Neural cell (in vitro differentiated cells): ENCODE measurements around the gene SDF2L1.

ENCODE experiments used
- MXI1 ChIP-seq: fragments of 450-650 bp; conservative IDR thresholded peaks from 2 replicates; pipeline ENCODE4 v1.6.1; 2014; ENCODE audit warnings: antibody characterized with exemption, mild to moderate bottlenecking; ENCODE audit not compliant: poor library complexity, severe bottlenecking
- POLR2AphosphoS5 ChIP-seq: IDR thresholded peaks from 2 replicates; pipeline ENCODE4 v1.6.1; 2012
- TAF1 ChIP-seq: IDR thresholded peaks from 2 replicates; pipeline ENCODE4 v1.6.1; 2012; ENCODE audit warnings: low read depth
- TF ChIP-seq, protein P1 (sequence below): fragments of 450-650 bp; IDR thresholded peaks from 2 replicates; pipeline ENCODE4 v1.5.1; 2014; ENCODE audit warnings: antibody characterized with exemption, mild to moderate bottlenecking, moderate library complexity; ENCODE audit not compliant: poor library complexity, severe bottlenecking
- TF ChIP-seq, protein P2 (sequence below): IDR thresholded peaks from 2 replicates; pipeline ENCODE4 v1.6.1; 2012; ENCODE audit warnings: borderline replicate concordance

DNA sequence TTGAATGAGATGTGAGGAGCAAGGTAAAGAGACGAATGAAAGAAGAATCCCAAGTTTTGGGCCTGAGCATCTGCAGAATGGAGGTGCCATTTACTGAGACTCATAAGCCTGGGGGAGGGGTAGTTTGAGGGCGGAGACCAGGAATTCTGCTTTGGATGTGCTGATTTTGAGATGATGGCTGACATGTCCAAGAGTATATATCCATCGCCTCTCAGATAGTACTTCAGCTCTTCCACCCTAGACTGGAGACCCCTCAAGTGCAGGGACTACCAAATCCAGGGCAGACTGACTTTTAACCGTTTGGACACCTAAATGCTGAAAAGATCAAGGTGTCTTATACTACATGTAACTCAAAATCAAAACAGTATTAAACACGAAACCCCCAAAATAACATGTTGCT is 1.3 kb upstream of the SDF2L1 start:
- TF ChIP-seq, protein P1, sequence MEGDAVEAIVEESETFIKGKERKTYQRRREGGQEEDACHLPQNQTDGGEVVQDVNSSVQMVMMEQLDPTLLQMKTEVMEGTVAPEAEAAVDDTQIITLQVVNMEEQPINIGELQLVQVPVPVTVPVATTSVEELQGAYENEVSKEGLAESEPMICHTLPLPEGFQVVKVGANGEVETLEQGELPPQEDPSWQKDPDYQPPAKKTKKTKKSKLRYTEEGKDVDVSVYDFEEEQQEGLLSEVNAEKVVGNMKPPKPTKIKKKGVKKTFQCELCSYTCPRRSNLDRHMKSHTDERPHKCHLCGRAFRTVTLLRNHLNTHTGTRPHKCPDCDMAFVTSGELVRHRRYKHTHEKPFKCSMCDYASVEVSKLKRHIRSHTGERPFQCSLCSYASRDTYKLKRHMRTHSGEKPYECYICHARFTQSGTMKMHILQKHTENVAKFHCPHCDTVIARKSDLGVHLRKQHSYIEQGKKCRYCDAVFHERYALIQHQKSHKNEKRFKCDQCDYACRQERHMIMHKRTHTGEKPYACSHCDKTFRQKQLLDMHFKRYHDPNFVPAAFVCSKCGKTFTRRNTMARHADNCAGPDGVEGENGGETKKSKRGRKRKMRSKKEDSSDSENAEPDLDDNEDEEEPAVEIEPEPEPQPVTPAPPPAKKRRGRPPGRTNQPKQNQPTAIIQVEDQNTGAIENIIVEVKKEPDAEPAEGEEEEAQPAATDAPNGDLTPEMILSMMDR, result no peak
- TF ChIP-seq POLR2AphosphoS5 (no peak), TAF1 (no peak), MXI1 (no peak)
- TF ChIP-seq, protein P2, sequence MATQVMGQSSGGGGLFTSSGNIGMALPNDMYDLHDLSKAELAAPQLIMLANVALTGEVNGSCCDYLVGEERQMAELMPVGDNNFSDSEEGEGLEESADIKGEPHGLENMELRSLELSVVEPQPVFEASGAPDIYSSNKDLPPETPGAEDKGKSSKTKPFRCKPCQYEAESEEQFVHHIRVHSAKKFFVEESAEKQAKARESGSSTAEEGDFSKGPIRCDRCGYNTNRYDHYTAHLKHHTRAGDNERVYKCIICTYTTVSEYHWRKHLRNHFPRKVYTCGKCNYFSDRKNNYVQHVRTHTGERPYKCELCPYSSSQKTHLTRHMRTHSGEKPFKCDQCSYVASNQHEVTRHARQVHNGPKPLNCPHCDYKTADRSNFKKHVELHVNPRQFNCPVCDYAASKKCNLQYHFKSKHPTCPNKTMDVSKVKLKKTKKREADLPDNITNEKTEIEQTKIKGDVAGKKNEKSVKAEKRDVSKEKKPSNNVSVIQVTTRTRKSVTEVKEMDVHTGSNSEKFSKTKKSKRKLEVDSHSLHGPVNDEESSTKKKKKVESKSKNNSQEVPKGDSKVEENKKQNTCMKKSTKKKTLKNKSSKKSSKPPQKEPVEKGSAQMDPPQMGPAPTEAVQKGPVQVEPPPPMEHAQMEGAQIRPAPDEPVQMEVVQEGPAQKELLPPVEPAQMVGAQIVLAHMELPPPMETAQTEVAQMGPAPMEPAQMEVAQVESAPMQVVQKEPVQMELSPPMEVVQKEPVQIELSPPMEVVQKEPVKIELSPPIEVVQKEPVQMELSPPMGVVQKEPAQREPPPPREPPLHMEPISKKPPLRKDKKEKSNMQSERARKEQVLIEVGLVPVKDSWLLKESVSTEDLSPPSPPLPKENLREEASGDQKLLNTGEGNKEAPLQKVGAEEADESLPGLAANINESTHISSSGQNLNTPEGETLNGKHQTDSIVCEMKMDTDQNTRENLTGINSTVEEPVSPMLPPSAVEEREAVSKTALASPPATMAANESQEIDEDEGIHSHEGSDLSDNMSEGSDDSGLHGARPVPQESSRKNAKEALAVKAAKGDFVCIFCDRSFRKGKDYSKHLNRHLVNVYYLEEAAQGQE, result no peak
